GM21619 (cell line): ENCODE measurements around the gene NFATC3.

Experiments used
- ATAC-seq: cut with Tn5 transposase; IDR thresholded peaks from one replicate; pipeline ENCODE4 v1.9.1; 2021; ENCODE audit not compliant: unreplicated experiment

Gene NFATC3

DNA sequence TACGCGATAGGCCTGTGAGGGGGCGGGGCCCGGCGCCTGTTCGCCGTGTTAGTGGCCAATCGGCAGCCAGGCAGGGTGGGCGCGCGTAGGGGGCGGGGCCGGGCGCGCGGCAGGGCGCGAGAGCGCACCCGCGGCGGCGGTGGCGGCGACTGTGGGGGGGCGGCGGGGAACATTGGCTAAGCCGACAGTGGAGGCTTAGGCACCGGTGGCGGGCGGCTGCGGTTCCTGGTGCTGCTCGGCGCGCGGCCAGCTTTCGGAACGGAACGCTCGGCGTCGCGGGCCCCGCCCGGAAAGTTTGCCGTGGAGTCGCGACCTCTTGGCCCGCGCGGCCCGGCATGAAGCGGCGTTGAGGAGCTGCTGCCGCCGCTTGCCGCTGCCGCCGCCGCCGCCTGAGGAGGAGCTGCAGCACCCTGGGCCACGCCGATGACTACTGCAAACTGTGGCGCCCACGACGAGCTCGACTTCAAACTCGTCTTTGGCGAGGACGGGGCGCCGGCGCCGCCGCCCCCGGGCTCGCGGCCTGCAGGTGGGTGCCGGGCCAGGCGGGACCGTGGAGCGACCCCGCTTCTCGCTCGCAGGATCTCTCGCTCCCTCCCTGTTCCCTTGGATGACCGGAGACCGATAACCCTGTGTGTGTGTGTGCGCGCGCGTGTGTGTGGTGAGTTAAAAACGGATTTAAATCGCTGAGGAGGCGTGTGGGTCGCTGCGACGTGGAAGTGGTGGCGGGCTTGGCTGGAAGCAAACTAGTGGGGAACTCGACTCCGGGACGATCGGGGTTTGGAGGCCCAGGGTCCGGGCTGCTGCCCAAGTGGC is at the start of gene NFATC3:
Gene NFATC3, plus strand, starts transcription at position 112 of the 813 bp plus-strand sequence. Its CDS starts 312 bp downstream, at position 424.
- ATAC-seq = peak; percentile 41

GRCh38 chr16:68037841-68038597 is 47.2 kb upstream of the NFATC3 start:
- no peak for ATAC-seq

GRCh38 chr16:68040506-68041288 is 44.5 kb upstream of the NFATC3 start:
- no peak for ATAC-seq

GRCh38 chr16:68041783-68042182 is 43.4 kb upstream of the NFATC3 start:
- no peak for ATAC-seq

GRCh38 chr16:68046106-68046505 is 39.1 kb upstream of the NFATC3 start:
- ATAC-seq = no peak

- ATAC-seq = no peak
These were observed 37.2 kb upstream of the NFATC3 start for GRCh38 chr16:68047987-68048386.

DNA sequence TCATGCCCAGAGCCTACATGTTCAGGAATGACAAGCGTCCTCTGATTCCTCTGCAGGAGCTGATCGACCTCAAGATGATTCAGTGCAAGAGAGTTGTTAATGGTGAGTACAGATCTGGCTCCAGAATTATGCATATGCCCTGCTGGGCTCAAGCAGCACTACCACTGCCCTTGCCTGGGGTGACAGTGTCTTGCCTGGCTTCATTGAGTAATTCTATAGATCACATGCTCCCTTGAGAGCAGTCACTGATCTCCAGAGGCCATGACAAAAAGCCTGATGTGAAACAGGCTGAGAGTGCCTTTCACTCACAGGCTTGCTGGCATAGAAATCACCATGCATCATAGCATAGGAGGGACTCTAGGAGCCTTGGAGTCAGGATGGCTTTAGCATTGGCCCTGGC is 35.7 kb upstream of the NFATC3 start:
- ATAC-seq = no peak

- no peak for ATAC-seq
These were observed 29.8 kb upstream of the NFATC3 start for GRCh38 chr16:68055395-68055794.

DNA sequence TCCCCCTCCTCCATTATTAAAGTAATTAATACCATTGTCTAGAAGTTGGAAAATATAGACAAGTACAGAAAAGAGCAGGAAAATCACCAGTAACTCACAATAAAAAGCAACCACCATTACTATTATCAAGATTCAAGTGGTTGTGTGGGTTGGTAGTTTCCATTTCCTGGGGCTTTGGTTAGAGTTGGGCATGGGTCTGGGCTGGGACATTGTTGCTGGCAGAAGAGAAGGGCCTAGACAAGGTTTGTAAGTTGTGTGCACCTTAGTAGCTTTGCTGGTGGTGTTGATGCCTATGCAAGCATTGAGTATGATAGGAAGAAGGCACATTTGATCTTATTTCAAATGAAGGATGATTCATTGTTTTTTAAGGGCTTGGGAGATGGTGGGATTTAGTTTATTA is 25.4 kb upstream of the NFATC3 start:
- no peak for ATAC-seq

GRCh38 chr16:68061396-68061795 is 23.8 kb upstream of the NFATC3 start:
- ATAC-seq = no peak

- ATAC-seq = no peak
These were observed 22.2 kb upstream of the NFATC3 start for GRCh38 chr16:68062910-68063393.

DNA sequence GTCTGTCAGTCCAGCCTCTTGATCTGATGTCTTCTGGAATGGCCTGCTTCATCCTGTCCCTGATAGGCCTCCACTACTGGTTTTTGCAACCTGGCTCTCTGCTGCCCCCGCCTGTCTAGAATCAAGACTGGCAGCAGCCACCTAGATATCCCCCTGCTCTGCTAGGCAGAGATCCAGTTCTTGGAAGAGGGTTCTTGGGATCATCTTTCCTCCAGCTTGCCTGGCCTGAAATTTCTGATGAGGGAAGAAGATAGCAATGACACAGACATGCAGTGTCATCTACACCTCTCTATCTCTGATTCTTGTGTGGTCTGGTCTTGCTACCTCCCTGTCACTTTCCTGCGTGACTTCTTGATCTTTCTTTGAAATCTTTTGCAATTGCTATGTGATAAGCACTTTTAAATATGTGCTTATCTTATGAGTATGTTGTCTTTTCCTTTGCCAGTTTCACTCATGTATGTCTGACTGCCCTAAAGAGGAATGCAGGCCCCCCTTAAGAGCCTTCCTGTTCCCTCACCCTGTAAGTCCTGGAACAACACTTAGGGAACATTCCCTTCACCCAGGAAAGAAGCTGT is 20.3 kb upstream of the NFATC3 start:
- ATAC-seq = no peak

DNA sequence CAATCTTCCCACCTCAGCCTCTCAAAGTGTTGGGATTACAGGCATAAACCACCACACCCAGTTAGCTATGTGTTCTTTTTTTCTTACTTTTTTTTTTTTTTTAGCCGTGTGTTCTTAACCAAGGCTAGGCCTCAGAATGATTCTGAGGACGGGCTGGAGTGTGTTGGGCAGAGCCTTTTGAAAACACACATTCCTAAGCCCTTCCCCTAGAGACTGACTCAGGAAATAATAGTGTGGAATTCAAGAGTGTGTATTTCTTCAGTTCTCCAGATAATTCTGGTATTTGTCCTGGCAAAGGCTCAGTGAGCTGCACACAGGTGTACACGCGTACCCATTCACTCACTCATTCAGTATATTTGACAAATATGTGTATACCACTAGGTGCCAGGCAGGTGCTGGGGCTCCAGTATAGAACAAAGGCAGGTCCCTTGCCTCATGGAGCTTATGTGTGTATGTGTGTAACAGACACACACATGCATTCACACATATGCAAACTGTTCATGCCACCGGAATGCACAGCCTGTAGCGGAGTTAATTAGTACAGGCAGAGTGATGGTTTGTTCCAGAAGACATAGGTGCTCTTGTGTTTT is 19.4 kb upstream of the NFATC3 start:
- ATAC-seq = no peak

DNA sequence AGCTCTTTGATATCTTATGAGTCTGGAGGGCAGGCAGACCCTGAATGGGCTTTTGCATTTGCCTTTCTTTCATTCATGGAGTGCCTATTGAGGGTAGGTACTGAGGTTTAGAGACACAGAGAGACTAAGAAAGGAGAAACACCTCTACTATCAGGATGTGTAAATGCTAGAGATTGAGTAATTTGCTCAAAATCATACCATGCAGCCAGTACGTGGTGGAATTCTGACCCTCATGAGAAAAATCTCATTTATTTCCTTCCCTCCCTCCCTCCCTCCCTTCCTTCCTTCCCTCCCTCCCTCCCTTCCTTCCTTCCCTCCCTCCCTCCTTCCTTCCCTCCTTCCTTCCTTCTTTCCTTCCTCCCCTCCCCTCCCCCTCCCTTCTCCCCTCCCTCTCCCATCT is 18.4 kb upstream of the NFATC3 start:
- no peak for ATAC-seq

DNA sequence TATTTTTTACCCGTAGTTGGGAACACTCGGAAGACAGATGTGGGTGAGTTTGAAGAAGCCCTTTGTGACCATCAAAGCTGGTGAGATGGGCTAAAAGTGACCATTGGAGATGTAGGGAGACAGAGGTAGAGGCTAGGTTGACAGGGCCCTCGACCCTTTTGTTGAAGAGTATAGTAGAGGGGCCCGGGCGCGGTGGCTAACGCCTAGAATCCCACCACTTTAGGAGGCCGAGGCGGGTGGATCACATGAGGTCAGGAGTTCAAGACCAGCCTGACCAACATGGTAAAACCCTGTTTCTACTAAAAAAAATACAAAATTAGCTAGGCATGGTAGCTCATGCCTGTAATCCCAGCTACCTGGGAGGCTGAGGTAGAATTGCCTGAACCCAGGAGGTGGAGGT is 16.2 kb upstream of the NFATC3 start:
- ATAC-seq = no peak

GRCh38 chr16:68069511-68070248 is 15.5 kb upstream of the NFATC3 start:
- ATAC-seq = no peak

DNA sequence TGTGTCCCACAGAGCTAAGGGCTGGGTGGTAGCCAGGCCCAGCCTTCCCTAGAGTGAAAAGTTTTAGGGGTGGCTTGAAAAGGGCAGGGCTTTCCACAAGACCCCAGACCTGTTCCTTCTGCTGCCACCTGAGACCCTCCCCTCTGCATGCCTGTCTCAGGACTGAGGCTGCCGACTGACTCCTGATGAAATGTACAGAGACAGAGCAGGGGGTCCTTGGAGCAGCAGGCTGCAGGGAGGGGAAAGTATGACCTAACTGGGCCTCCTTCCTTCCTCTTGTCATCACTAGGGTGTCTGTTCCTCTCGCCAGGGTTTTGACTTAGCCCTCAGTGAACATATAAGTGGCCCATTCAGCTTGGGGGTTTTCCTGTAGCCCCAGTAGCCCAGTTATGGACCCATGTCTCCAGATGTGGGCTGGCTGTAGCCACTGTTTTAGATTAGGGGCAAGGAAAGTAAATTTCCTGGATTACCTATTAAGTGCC is 14.9 kb upstream of the NFATC3 start:
- ATAC-seq = peak; percentile 5

GRCh38 chr16:68070806-68071517 is 14.2 kb upstream of the NFATC3 start:
- ATAC-seq = peak; percentile 40

- ATAC-seq = no peak
These were observed 13.7 kb upstream of the NFATC3 start for GRCh38 chr16:68071518-68071901.
